Skeletal muscle satellite cell (primary cell): ENCODE results near the gene CHRNB2. TPM values are rescaled to one million over a fixed set of nuclear protein-coding genes. Genes with fewer than 3 reads are reported as not detected.
"Not testable (repeated sequence)": the region's sequence is repeated elsewhere in the genome, so short reads cannot be mapped to it uniquely, and the experiment has no call there.

Experiments used
- H3K27me3 ChIP-seq: 2 replicates; pipeline ENCODE4 v1.7.0; 2013; ENCODE audit warnings: low read length; ENCODE audit not compliant: control insufficient read depth, insufficient read depth
- H3K36me3 ChIP-seq: 2 replicates; pipeline ENCODE4 v1.7.0; 2013; ENCODE audit warnings: mild to moderate bottlenecking, control low read depth, low read length; ENCODE audit not compliant: insufficient read depth
- H3K4me1 ChIP-seq: 2 replicates; pipeline ENCODE4 v1.7.0; 2013; ENCODE audit warnings: low read length; ENCODE audit not compliant: control insufficient read depth, insufficient read depth
- H3K4me2 ChIP-seq: 2 replicates; pipeline ENCODE4 v1.7.0; 2013; ENCODE audit warnings: mild to moderate bottlenecking, low read length
- H3K4me3 ChIP-seq: 2 replicates; pipeline ENCODE4 v1.7.0; 2013; ENCODE audit warnings: low read length
- H3K9ac ChIP-seq: 2 replicates; pipeline ENCODE4 v1.7.0; 2013; ENCODE audit warnings: mild to moderate bottlenecking, low read depth, low read length, moderate library complexity
- H3K9me3 ChIP-seq: replicated peaks from 2 replicates; pipeline ENCODE4 v1.7.0; 2013; ENCODE audit warnings: mild to moderate bottlenecking, control low read depth, low read length
- total RNA-seq: library from RNA; depleted of rRNA; stranded (reverse); fragments of >200 nt; gene quantifications from 2 replicates; pipeline ENCODE4 v1.2.3, GENCODE V29; 2012; rRNA removed

The CHRNB2 gene, protein sequence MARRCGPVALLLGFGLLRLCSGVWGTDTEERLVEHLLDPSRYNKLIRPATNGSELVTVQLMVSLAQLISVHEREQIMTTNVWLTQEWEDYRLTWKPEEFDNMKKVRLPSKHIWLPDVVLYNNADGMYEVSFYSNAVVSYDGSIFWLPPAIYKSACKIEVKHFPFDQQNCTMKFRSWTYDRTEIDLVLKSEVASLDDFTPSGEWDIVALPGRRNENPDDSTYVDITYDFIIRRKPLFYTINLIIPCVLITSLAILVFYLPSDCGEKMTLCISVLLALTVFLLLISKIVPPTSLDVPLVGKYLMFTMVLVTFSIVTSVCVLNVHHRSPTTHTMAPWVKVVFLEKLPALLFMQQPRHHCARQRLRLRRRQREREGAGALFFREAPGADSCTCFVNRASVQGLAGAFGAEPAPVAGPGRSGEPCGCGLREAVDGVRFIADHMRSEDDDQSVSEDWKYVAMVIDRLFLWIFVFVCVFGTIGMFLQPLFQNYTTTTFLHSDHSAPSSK
- under 0.01 and 0.22 TPM in 2 replicates for total RNA-seq

GRCh38 chr1:154567386-154568156 lies at the start of gene CHRNB2:
Gene CHRNB2, plus strand, starts transcription at chr1:154567778. Its CDS starts 267 bp downstream, at chr1:154568045.
- Histone ChIP-seq H3K36me3 (no peaks in the 10 kb centered on the region), H3K4me3 (peak within 1 kb of the TSS; percentile 58), H3K27me3 (peaks cover 48% of the 10 kb centered on the region), H3K9me3 (no peaks in the 10 kb centered on the region), H3K9ac (no peak within 1 kb of the TSS), H3K4me1 (peaks cover 9% of the 10 kb centered on the region), H3K4me2 (peak within 1 kb of the TSS; percentile 84)

GRCh38 chr1:154519591-154519991 lies 48.0 kb upstream of the CHRNB2 start:
- H3K36me3 ChIP-seq = no peaks in the 10 kb centered on the region
- no peak overlapping the region for H3K4me2 ChIP-seq
- no peaks in the 10 kb centered on the region for H3K9me3 ChIP-seq
- H3K27me3 ChIP-seq = peaks cover 83% of the 10 kb centered on the region
- no peaks in the 10 kb centered on the region for H3K4me1 ChIP-seq
- no peak overlapping the region for H3K4me3 ChIP-seq
- H3K9ac ChIP-seq = no peak overlapping the region

DNA sequence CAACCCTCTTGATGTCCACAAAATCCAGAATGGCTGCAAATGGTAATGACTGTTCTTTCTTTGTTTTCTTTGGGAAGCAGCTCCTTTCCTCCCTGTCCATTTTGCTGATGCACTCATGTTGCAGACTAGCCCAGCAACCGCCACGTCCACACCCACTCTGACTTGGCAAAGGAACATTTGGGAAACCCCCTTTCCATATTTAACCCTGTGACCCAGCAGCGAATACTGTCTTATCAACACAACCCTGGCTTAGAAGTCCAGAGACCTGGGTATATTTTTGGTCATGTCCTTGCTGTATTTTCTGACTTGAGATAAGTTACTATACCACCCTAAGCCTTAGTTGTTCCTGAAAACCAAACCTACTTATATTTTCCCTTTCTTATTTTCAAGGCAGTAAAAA lies 47.2 kb upstream of the CHRNB2 start:
- Histone ChIP-seq H3K27me3 (peaks cover 84% of the 10 kb centered on the region), H3K36me3 (no peaks in the 10 kb centered on the region), H3K4me3 (no peak overlapping the region), H3K9ac (no peak overlapping the region), H3K4me2 (no peak overlapping the region), H3K9me3 (no peaks in the 10 kb centered on the region), H3K4me1 (no peaks in the 10 kb centered on the region)

DNA sequence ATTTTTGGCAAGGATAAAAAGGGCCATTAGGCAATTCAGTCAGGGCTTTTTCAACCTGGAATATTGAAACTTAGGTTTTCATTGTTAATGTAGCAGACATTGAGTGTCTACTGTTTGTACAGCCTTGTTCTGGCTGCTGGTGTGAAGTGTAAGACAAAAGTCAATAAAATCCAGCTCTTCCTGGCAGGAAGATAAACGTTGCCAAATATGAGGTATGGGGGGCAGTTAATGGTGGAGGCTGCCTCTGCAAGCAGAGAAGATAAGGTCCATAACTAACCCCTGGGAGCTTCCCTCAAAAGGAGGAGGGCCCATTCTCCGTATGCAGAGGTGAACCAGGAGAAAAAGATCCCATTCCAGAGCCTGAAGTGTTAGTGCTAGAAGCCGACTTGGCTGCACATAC lies 45.9 kb upstream of the CHRNB2 start:
- H3K4me2 ChIP-seq = no peak overlapping the region
- no peak overlapping the region for H3K9ac ChIP-seq
- H3K4me3 ChIP-seq = no peak overlapping the region
- no peaks in the 10 kb centered on the region for H3K4me1 ChIP-seq
- H3K9me3 ChIP-seq = no peaks in the 10 kb centered on the region
- H3K36me3 ChIP-seq = no peaks in the 10 kb centered on the region
- H3K27me3 ChIP-seq = peaks cover 72% of the 10 kb centered on the region

DNA sequence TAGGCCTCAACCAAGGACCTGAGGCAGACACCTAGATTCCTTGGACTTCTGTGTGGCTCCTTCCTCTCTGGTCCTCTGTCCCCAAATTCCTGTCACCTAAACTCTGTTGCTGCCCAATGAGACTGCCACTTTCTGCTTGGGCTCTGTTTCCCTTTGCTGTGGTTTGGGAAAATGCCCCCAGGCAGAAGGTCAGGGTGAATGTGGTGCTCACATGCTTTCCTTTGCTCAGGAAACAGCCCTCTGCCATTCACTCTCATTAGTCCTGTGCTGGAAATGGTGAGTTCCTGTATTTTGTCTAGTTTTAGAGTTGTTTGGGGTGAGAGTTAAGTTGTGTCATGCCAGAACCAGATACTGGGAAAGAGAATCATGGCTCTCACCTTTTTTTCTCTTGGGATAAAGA lies 42.7 kb upstream of the CHRNB2 start:
- no peak overlapping the region for H3K4me2 ChIP-seq
- H3K9me3 ChIP-seq = no peaks in the 10 kb centered on the region
- H3K27me3 ChIP-seq = peaks cover 50% of the 10 kb centered on the region
- no peak overlapping the region for H3K9ac ChIP-seq
- no peaks in the 10 kb centered on the region for H3K36me3 ChIP-seq
- H3K4me3 ChIP-seq = no peak overlapping the region
- no peaks in the 10 kb centered on the region for H3K4me1 ChIP-seq

DNA sequence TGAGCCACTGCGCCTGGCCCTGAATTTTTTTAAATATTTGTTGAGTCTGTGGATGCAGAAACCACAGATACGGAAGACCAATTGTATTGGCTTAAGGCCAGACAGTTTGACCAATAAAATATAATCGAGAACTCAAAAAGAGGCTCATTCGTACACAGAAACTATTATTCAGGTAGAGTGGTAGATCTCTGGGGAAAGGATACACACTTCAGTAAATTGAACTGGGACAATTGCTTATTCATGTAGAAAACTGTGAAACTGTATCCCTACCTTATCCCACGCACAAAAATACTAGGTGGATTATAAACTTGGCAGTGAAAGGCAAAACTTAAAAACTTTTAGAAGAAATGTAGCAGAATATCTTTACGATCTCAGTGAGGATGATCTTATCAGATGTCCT lies 40.4 kb upstream of the CHRNB2 start:
- H3K4me1 ChIP-seq = no peaks in the 10 kb centered on the region
- no peak overlapping the region for H3K4me2 ChIP-seq
- H3K27me3 ChIP-seq = peaks cover 28% of the 10 kb centered on the region
- H3K4me3 ChIP-seq = no peak overlapping the region
- no peaks in the 10 kb centered on the region for H3K9me3 ChIP-seq
- no peak overlapping the region for H3K9ac ChIP-seq
- H3K36me3 ChIP-seq = no peaks in the 10 kb centered on the region

DNA sequence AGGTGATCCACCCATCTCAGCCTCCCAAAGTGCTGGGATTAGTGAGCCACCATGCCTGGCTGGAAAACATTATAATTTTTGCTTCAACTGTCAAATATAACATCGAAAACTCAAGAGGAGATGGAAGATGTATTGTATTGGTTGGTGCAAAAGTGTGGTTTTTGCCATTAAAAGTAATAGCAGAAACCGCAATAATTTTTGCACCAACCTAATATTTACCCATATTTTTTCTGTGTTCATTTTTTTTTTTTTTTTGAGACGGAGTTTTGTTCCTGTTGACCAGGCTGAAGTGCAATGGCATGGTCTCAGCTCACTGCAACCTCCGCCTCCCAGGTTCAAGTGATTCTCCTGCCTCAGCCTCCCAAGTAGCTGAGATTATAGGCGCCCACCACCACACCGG lies 38.3 kb upstream of the CHRNB2 start:
- H3K9ac ChIP-seq = no peak overlapping the region
- no peaks in the 10 kb centered on the region for H3K36me3 ChIP-seq
- no peak overlapping the region for H3K4me2 ChIP-seq
- no peaks in the 10 kb centered on the region for H3K9me3 ChIP-seq
- H3K4me3 ChIP-seq = no peak overlapping the region
- H3K4me1 ChIP-seq = no peaks in the 10 kb centered on the region
- peaks cover 16% of the 10 kb centered on the region for H3K27me3 ChIP-seq

DNA sequence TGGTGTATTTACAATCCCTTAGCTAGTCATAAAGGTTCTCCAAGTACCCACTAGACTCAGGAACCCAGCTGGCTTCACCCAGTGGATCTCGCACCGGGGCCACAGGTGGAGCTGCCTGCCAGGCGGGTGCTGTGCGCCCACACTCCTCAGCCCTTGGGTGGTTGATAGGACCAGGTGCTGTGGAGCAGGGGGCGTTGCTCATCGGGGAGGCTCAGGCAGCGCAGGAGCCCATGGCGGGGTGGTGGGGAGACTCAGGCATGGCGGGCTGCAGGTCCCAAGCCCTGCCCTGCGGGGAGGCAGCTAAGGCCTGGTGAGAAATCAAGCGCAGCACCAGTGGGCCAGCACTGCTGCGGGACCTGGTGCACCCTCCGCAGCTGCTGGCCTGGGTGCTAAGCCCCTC lies 35.6 kb upstream of the CHRNB2 start:
- not testable (repeated sequence) for H3K9ac ChIP-seq, H3K4me2 ChIP-seq, H3K9me3 ChIP-seq, H3K4me1 ChIP-seq, H3K36me3 ChIP-seq, H3K4me3 ChIP-seq
- peaks cover 26% of the 10 kb centered on the region for H3K27me3 ChIP-seq

GRCh38 chr1:154533952-154534844 lies 33.4 kb upstream of the CHRNB2 start:
- Histone ChIP-seq H3K4me1 (no peaks in the 10 kb centered on the region), H3K9me3 (no peaks in the 10 kb centered on the region), H3K36me3 (no peaks in the 10 kb centered on the region), H3K27me3 (peaks cover 38% of the 10 kb centered on the region), H3K9ac (no peak overlapping the region), H3K4me2 (no peak overlapping the region), H3K4me3 (no peak overlapping the region)

GRCh38 chr1:154536570-154536969 lies 31.0 kb upstream of the CHRNB2 start:
- Histone ChIP-seq H3K4me1 (no peaks in the 10 kb centered on the region), H3K9me3 (no peaks in the 10 kb centered on the region), H3K4me3 (no peak overlapping the region), H3K27me3 (peaks cover 62% of the 10 kb centered on the region), H3K9ac (no peak overlapping the region), H3K36me3 (no peaks in the 10 kb centered on the region), H3K4me2 (no peak overlapping the region)
